DND-41 (cell line): ENCODE measurements around the gene IL20RA.

Experiments
- ATAC-seq: fragments of 200-7000 bp; cut with Tn5 transposase; 3 replicates; pipeline ENCODE4 v1.9.1; 2021; ENCODE audit warnings: low read depth; ENCODE audit not compliant: insufficient read depth
- DNase-seq: peaks from one replicate; pipeline ENCODE4 v3.0.0-alpha.2; 2020
- H2AFZ ChIP-seq: 2 replicates; pipeline ENCODE4 v1.6.0; 2012; ENCODE audit warnings: low read depth, low read length
- H3K27ac ChIP-seq: 2 replicates; pipeline ENCODE4 v1.5.1; 2012; ENCODE audit warnings: low read length, inconsistent platforms
- H3K27me3 ChIP-seq: fragments of 200-600 bp; sonication (generic); 2 replicates; pipeline ENCODE4 v1.6.0; 2012; ENCODE audit warnings: low read length, mild to moderate bottlenecking, inconsistent platforms; ENCODE audit not compliant: insufficient read depth, poor library complexity
- H3K36me3 ChIP-seq: 2 replicates; pipeline ENCODE4 v1.5.1; 2012; ENCODE audit warnings: low read length, inconsistent platforms; ENCODE audit not compliant: insufficient read depth
- H3K4me1 ChIP-seq: 2 replicates; pipeline ENCODE4 v1.5.1; 2012; ENCODE audit warnings: mild to moderate bottlenecking, low read length; ENCODE audit not compliant: insufficient read depth
- H3K4me2 ChIP-seq: 2 replicates; pipeline ENCODE4 v1.6.0; 2012; ENCODE audit warnings: mild to moderate bottlenecking, moderate library complexity, low read length, inconsistent platforms; ENCODE audit not compliant: insufficient read depth
- H3K4me3 ChIP-seq, 2 experiments: fragments of 200-600 bp in 1 of 2; shearing (Covaris generic) in 1 of 2; 2 replicates each; pipeline ENCODE4 v1.5.1; 2012 to 2016; ENCODE audit warnings: inconsistent platforms in 2 of 2, low read length in 2 of 2, mild to moderate bottlenecking in 2 of 2, low read depth in 1 of 2, moderate library complexity in 1 of 2
- H3K79me2 ChIP-seq: 2 replicates; pipeline ENCODE4 v1.6.0; 2012; ENCODE audit warnings: low read length, inconsistent platforms; ENCODE audit not compliant: insufficient read depth
- H3K9ac ChIP-seq: 2 replicates; pipeline ENCODE4 v1.6.0; 2012; ENCODE audit warnings: low read depth, mild to moderate bottlenecking, inconsistent platforms, low read length, moderate library complexity
- H3K9me3 ChIP-seq: 2 replicates; pipeline ENCODE4 v1.5.1; 2012; ENCODE audit warnings: low read length, moderate library complexity, mild to moderate bottlenecking, inconsistent platforms; ENCODE audit not compliant: insufficient read depth, severe bottlenecking
- H4K20me1 ChIP-seq: 2 replicates; pipeline ENCODE4 v1.6.0; 2012; ENCODE audit warnings: low read length; ENCODE audit not compliant: insufficient read depth
- EZH2 ChIP-seq: IDR thresholded peaks from 3 replicates; pipeline ENCODE4 v1.6.1; 2012; ENCODE audit warnings: borderline replicate concordance, low read depth, mild to moderate bottlenecking, moderate library complexity, low read length, inconsistent platforms; ENCODE audit not compliant: severe bottlenecking
- TF ChIP-seq, protein P1 (sequence below): IDR thresholded peaks from 2 replicates; pipeline ENCODE4 v1.5.1; 2012; ENCODE audit warnings: borderline replicate concordance, low read length, moderate library complexity, mild to moderate bottlenecking; ENCODE audit not compliant: poor library complexity, severe bottlenecking; ENCODE audit errors: extremely low read depth

The IL20RA gene

DNA sequence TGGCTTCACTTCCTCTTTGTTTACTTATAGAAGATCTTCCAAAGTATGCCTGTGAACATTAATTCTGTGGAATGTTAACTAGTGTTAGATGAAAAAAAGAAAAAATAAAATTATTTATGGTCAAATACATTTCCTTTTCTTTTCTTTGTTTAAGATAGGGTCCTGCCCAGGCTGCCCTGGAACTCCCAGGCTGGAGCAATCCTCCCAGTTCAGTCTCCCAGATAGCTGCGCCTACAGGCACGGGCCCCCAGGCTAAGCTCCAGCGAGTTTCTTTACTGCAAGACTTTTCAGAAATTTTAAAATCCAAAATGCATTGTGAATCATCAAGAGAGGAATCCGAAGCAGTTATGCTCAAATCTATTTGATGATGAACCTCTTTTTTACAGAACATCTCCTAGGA lies 39.3 kb upstream of the IL20RA start:
- no peaks in the 10 kb centered on the region for H3K27me3 ChIP-seq
- DNase-seq = no peak
- no peak overlapping the region for H3K4me2 ChIP-seq

DNA sequence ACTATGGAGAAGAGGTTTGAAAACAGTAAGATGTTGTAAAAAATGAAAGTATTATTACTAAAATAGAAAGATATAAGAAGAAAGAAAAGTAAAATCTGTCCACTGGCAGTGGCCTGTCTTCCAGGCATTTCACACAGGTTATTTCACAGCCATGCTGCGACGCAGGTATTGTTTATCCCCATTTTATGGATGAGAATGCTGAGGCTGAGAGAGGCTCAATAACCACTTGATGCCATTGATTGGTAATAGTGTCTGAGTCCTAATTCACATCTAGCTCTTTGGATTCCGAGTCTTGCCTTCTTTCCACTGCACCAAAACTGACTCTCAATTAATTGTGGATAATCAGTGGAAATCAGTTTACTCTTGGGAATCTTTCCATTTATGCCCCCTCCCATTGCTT lies 37.2 kb upstream of the IL20RA start:
- DNase-seq = no peak
- Histone ChIP-seq H3K9me3 (no peaks in the 10 kb centered on the region), H3K27ac (no peak overlapping the region), H3K9ac (no peak overlapping the region), H3K4me2 (no peak overlapping the region), H3K79me2 (no peaks in the 10 kb centered on the region), H3K27me3 (no peaks in the 10 kb centered on the region), H3K4me1 (no peaks in the 10 kb centered on the region), H4K20me1 (no peaks in the 10 kb centered on the region), H2AFZ (no peak overlapping the region), H3K36me3 (no peaks in the 10 kb centered on the region), H3K4me3 (no peak overlapping the region)
- ATAC-seq = no peak
- TF ChIP-seq EZH2 = no peak
- TF ChIP-seq, protein P1, sequence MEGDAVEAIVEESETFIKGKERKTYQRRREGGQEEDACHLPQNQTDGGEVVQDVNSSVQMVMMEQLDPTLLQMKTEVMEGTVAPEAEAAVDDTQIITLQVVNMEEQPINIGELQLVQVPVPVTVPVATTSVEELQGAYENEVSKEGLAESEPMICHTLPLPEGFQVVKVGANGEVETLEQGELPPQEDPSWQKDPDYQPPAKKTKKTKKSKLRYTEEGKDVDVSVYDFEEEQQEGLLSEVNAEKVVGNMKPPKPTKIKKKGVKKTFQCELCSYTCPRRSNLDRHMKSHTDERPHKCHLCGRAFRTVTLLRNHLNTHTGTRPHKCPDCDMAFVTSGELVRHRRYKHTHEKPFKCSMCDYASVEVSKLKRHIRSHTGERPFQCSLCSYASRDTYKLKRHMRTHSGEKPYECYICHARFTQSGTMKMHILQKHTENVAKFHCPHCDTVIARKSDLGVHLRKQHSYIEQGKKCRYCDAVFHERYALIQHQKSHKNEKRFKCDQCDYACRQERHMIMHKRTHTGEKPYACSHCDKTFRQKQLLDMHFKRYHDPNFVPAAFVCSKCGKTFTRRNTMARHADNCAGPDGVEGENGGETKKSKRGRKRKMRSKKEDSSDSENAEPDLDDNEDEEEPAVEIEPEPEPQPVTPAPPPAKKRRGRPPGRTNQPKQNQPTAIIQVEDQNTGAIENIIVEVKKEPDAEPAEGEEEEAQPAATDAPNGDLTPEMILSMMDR = no peak

More for the DNA sequence above, 39.3 kb upstream of the IL20RA start:
- Histone ChIP-seq H4K20me1 (no peaks in the 10 kb centered on the region), H3K36me3 (no peaks in the 10 kb centered on the region), H3K9me3 (no peaks in the 10 kb centered on the region), H3K9ac (no peak overlapping the region), H3K27ac (no peak overlapping the region), H3K4me3 (no peak overlapping the region), H3K79me2 (no peaks in the 10 kb centered on the region), H3K4me1 (no peaks in the 10 kb centered on the region), H2AFZ (no peak overlapping the region)
- no peak for TF ChIP-seq EZH2
- TF ChIP-seq, protein P1 = no peak
- no peak for ATAC-seq

DNA sequence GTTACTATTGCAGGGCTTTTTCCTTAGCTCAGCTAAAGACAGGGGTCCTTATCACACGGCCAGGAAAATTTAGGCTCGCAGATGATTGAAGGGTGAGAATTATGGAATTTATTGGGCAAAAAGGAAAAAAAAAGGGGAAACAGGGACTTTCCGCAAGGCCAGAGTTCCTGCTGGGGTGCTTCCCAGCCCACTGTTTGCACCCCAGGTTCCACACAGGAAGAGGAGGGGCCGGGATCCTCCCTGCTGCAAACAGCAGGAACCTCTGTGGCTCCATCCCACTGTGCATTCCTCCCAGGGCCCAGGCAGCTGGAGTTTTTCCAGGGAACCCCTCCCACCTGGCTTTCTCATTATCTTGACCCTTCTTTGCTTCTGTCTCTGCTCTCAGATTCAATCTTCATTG lies 35.9 kb upstream of the IL20RA start:
- DNase-seq (no peak), ATAC-seq (no peak)
- Histone ChIP-seq H3K4me1 (no peaks in the 10 kb centered on the region), H3K9ac (no peak overlapping the region), H3K27ac (no peak overlapping the region), H3K27me3 (no peaks in the 10 kb centered on the region), H3K4me2 (no peak overlapping the region), H3K36me3 (no peaks in the 10 kb centered on the region), H2AFZ (no peak overlapping the region), H3K4me3 (no peak overlapping the region), H3K79me2 (no peaks in the 10 kb centered on the region), H3K9me3 (no peaks in the 10 kb centered on the region), H4K20me1 (no peaks in the 10 kb centered on the region)
- no peak for TF ChIP-seq EZH2
- TF ChIP-seq, protein P1 = no peak
